Measurements from ENCODE around the gene ACOX2.

DNA sequence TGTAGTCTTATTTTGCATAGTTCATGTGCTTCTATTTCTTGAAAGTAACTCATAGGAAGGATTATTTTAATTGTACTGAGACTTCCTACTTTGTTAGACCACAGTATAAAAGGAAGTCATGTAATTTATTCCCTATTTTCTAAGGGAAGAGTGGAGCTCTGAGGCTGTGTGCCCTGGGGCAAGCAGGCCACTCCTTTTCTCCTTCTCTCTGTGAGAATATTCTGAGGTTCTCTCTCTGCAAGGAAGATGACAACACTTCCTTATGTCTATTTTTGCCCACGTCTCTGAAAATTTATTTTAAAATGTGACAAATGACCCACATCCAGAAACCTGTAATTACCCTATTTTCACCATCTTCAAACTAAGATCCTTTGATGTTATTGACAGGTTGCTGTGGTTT lies 34.1 kb downstream of the ACOX2 start:
- TF ChIP-seq, protein P1, sequence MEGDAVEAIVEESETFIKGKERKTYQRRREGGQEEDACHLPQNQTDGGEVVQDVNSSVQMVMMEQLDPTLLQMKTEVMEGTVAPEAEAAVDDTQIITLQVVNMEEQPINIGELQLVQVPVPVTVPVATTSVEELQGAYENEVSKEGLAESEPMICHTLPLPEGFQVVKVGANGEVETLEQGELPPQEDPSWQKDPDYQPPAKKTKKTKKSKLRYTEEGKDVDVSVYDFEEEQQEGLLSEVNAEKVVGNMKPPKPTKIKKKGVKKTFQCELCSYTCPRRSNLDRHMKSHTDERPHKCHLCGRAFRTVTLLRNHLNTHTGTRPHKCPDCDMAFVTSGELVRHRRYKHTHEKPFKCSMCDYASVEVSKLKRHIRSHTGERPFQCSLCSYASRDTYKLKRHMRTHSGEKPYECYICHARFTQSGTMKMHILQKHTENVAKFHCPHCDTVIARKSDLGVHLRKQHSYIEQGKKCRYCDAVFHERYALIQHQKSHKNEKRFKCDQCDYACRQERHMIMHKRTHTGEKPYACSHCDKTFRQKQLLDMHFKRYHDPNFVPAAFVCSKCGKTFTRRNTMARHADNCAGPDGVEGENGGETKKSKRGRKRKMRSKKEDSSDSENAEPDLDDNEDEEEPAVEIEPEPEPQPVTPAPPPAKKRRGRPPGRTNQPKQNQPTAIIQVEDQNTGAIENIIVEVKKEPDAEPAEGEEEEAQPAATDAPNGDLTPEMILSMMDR (IDR thresholded peaks at IDR 0.05) = no peak
- TF ChIP-seq POLR2AphosphoS5 (IDR thresholded peaks at IDR 0.05) = no peak
- no peak for TF ChIP-seq POLR2A (IDR thresholded peaks at IDR 0.05)

Data from prostate gland (tissue), 2 donors.